ENCODE data around the gene PTPRM.

The PTPRM gene

GRCh38 chr18:7919565-7919964 lies 352.4 kb downstream of the PTPRM start:
- no peaks in the 10 kb centered on the region for H3K9me3 ChIP-seq (ENCODE audit: control insufficient read depth, insufficient read depth, low read length)
- no peaks in the 10 kb centered on the region for H3F3A ChIP-seq (ENCODE audit: control insufficient read depth, insufficient read depth)
- no peaks in the 10 kb centered on the region for H3K9me2 ChIP-seq (replicated peaks; ENCODE audit: control insufficient read depth, low read length)
- H3K79me2 ChIP-seq (ENCODE audit: control insufficient read depth, low read length) = no peaks in the 10 kb centered on the region
- TF ChIP-seq, protein P1, sequence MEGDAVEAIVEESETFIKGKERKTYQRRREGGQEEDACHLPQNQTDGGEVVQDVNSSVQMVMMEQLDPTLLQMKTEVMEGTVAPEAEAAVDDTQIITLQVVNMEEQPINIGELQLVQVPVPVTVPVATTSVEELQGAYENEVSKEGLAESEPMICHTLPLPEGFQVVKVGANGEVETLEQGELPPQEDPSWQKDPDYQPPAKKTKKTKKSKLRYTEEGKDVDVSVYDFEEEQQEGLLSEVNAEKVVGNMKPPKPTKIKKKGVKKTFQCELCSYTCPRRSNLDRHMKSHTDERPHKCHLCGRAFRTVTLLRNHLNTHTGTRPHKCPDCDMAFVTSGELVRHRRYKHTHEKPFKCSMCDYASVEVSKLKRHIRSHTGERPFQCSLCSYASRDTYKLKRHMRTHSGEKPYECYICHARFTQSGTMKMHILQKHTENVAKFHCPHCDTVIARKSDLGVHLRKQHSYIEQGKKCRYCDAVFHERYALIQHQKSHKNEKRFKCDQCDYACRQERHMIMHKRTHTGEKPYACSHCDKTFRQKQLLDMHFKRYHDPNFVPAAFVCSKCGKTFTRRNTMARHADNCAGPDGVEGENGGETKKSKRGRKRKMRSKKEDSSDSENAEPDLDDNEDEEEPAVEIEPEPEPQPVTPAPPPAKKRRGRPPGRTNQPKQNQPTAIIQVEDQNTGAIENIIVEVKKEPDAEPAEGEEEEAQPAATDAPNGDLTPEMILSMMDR (IDR thresholded peaks at IDR 0.05; ENCODE audit: low read depth, low read length, poor library complexity, severe bottlenecking) = no peak
- TF ChIP-seq EZH2phosphoT487 (IDR thresholded peaks at IDR 0.05; ENCODE audit: borderline replicate concordance, low read length) = no peak
- H3K4me1 ChIP-seq (ENCODE audit: control insufficient read depth, low read length) = no peaks in the 10 kb centered on the region
- no peaks in the 10 kb centered on the region for H4K20me1 ChIP-seq (ENCODE audit: control insufficient read depth, insufficient read depth, low read depth, low read length)
- no peak overlapping the region for H3K4me2 ChIP-seq (ENCODE audit: low read length)
- no peaks in the 10 kb centered on the region for H3K36me3 ChIP-seq (ENCODE audit: control insufficient read depth, low read length)
- no peak overlapping the region for H3K4me3 ChIP-seq (ENCODE audit: low read length)
- H3K27me3 ChIP-seq (ENCODE audit: control insufficient read depth, low read length) = no peaks in the 10 kb centered on the region
- no peak overlapping the region for H3K27ac ChIP-seq (ENCODE audit: low read depth, low read length)

GRCh38 chr18:7921938-7922587 lies 354.9 kb downstream of the PTPRM start:
- Histone ChIP-seq H3K27ac (ENCODE audit: low read depth, low read length) (no peak overlapping the region), H3K9me3 (ENCODE audit: control insufficient read depth, insufficient read depth, low read length) (no peaks in the 10 kb centered on the region)
- TF ChIP-seq EZH2phosphoT487 (IDR thresholded peaks at IDR 0.05; ENCODE audit: borderline replicate concordance, low read length) = no peak
- TF ChIP-seq, protein P1 (IDR thresholded peaks at IDR 0.05; ENCODE audit: low read depth, low read length, poor library complexity, severe bottlenecking) = no peak

GRCh38 chr18:7923105-7923504 lies 356.0 kb downstream of the PTPRM start:
- Histone ChIP-seq H3K27me3 (ENCODE audit: control insufficient read depth, low read length) (no peaks in the 10 kb centered on the region), H3K9me3 (ENCODE audit: control insufficient read depth, insufficient read depth, low read length) (no peaks in the 10 kb centered on the region), H4K20me1 (ENCODE audit: control insufficient read depth, insufficient read depth, low read depth, low read length) (no peaks in the 10 kb centered on the region), H3K4me3 (ENCODE audit: low read length) (no peak overlapping the region), H3K36me3 (ENCODE audit: control insufficient read depth, low read length) (no peaks in the 10 kb centered on the region), H3K9me2 (replicated peaks; ENCODE audit: control insufficient read depth, low read length) (no peaks in the 10 kb centered on the region), H3K4me2 (ENCODE audit: low read length) (no peak overlapping the region), H3K4me1 (ENCODE audit: control insufficient read depth, low read length) (no peaks in the 10 kb centered on the region), H3K79me2 (ENCODE audit: control insufficient read depth, low read length) (no peaks in the 10 kb centered on the region), H3K27ac (ENCODE audit: low read depth, low read length) (no peak overlapping the region), H3F3A (ENCODE audit: control insufficient read depth, insufficient read depth) (no peaks in the 10 kb centered on the region)
- TF ChIP-seq, protein P1 (IDR thresholded peaks at IDR 0.05; ENCODE audit: low read depth, low read length, poor library complexity, severe bottlenecking) = no peak
- TF ChIP-seq EZH2phosphoT487 (IDR thresholded peaks at IDR 0.05; ENCODE audit: borderline replicate concordance, low read length) = no peak

More at GRCh38 chr18:7921938-7922587, 354.9 kb downstream of the PTPRM start:
- Histone ChIP-seq H3K36me3 (ENCODE audit: control insufficient read depth, low read length) (no peaks in the 10 kb centered on the region), H3K4me1 (ENCODE audit: control insufficient read depth, low read length) (no peaks in the 10 kb centered on the region), H4K20me1 (ENCODE audit: control insufficient read depth, insufficient read depth, low read depth, low read length) (no peaks in the 10 kb centered on the region), H3K4me3 (ENCODE audit: low read length) (no peak overlapping the region), H3K27me3 (ENCODE audit: control insufficient read depth, low read length) (no peaks in the 10 kb centered on the region), H3F3A (ENCODE audit: control insufficient read depth, insufficient read depth) (no peaks in the 10 kb centered on the region), H3K9me2 (replicated peaks; ENCODE audit: control insufficient read depth, low read length) (no peaks in the 10 kb centered on the region), H3K79me2 (ENCODE audit: control insufficient read depth, low read length) (no peaks in the 10 kb centered on the region), H3K4me2 (ENCODE audit: low read length) (no peak overlapping the region)
